ENCODE data around the gene FTCD.

GRCh38 chr21:46160907-46161632 is 5.7 kb upstream of the FTCD start:
- no peak for TF ChIP-seq POLR2A (IDR thresholded peaks at IDR 0.05; ENCODE audit: low read depth, low read length)
- TF ChIP-seq, protein P1, sequence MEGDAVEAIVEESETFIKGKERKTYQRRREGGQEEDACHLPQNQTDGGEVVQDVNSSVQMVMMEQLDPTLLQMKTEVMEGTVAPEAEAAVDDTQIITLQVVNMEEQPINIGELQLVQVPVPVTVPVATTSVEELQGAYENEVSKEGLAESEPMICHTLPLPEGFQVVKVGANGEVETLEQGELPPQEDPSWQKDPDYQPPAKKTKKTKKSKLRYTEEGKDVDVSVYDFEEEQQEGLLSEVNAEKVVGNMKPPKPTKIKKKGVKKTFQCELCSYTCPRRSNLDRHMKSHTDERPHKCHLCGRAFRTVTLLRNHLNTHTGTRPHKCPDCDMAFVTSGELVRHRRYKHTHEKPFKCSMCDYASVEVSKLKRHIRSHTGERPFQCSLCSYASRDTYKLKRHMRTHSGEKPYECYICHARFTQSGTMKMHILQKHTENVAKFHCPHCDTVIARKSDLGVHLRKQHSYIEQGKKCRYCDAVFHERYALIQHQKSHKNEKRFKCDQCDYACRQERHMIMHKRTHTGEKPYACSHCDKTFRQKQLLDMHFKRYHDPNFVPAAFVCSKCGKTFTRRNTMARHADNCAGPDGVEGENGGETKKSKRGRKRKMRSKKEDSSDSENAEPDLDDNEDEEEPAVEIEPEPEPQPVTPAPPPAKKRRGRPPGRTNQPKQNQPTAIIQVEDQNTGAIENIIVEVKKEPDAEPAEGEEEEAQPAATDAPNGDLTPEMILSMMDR (conservative IDR thresholded peaks at IDR 0.05; ENCODE audit: low read depth, low read length), result no peak
- TF ChIP-seq MXI1 (IDR thresholded peaks at IDR 0.05; ENCODE audit: borderline replicate concordance, low read depth, low read length), result no peak
